ENCODE measurements around the gene PADI1. TPM values are rescaled to one million over a fixed set of nuclear protein-coding genes. Genes with fewer than 3 reads are reported as not detected.

The PADI1 gene
- total RNA-seq, 1 donor from 2014 or later = not detected

- no peaks in the 10 kb centered on the region for H3K9me3 ChIP-seq (ENCODE audit: insufficient read depth, low read depth, low read length)
- H3K27ac Mint-ChIP-seq (ENCODE audit: unreplicated experiment) = no peak overlapping the region
- no peak overlapping the region for H3K4me3 ChIP-seq (ENCODE audit: insufficient read depth, low read depth, low read length)
- peaks cover 2% of the 10 kb centered on the region for H3K4me1 Mint-ChIP-seq (ENCODE audit: low read depth, unreplicated experiment)
- H3K4me3 Mint-ChIP-seq (ENCODE audit: unreplicated experiment) = no peak overlapping the region
- H3K27ac ChIP-seq (ENCODE audit: low read depth, low read length) = no peak overlapping the region
- FAIRE-seq (no peak), DNase-seq (ENCODE audit: low read depth) (no peak)
- no peaks in the 10 kb centered on the region for H4K20me1 ChIP-seq (ENCODE audit: insufficient read depth, low read length)
- no peak overlapping the region for H3K4me2 ChIP-seq (ENCODE audit: low read length)
- no peak overlapping the region for H2AFZ ChIP-seq (ENCODE audit: low read depth, low read length)
- H3K9ac ChIP-seq (ENCODE audit: low read length) = no peak overlapping the region
- no peaks in the 10 kb centered on the region for H3K36me3 ChIP-seq (ENCODE audit: insufficient read depth, low read length)
- peaks cover 5% of the 10 kb centered on the region for H3K9me3 Mint-ChIP-seq (ENCODE audit: unreplicated experiment)
- peaks cover 13% of the 10 kb centered on the region for H3K4me1 ChIP-seq (ENCODE audit: insufficient read depth, low read length)
- no peaks in the 10 kb centered on the region for H3K27me3 ChIP-seq (ENCODE audit: insufficient read depth, low read length)
- H3K79me2 ChIP-seq (ENCODE audit: insufficient read depth, low read length) = no peaks in the 10 kb centered on the region
- TF ChIP-seq EZH2 (IDR thresholded peaks at IDR 0.05; ENCODE audit: insufficient read depth, low read length) (no peak), CTCF (IDR thresholded peaks at IDR 0.05; ENCODE audit: insufficient read depth, low read depth, low read length) (no peak)
- peaks cover 28% of the 10 kb centered on the region for H3K27me3 Mint-ChIP-seq (ENCODE audit: low read depth, unreplicated experiment)
- no peaks in the 10 kb centered on the region for H3K36me3 Mint-ChIP-seq (ENCODE audit: low read depth, unreplicated experiment)
Measured at GRCh38 chr1:17260264-17260663, 55.3 kb downstream of the PADI1 start.

GRCh38 chr1:17260738-17261137, 55.8 kb downstream of the PADI1 start:
- Histone ChIP-seq H3K4me2 (ENCODE audit: low read length) (no peak overlapping the region), H3K27me3 (ENCODE audit: insufficient read depth, low read length) (no peaks in the 10 kb centered on the region), H4K20me1 (ENCODE audit: insufficient read depth, low read length) (no peaks in the 10 kb centered on the region), H2AFZ (ENCODE audit: low read depth, low read length) (no peak overlapping the region), H3K27ac (ENCODE audit: low read depth, low read length) (no peak overlapping the region), H3K36me3 (ENCODE audit: insufficient read depth, low read length) (no peaks in the 10 kb centered on the region), H3K4me3 (ENCODE audit: insufficient read depth, low read depth, low read length) (no peak overlapping the region), H3K4me1 (ENCODE audit: insufficient read depth, low read length) (peaks cover 13% of the 10 kb centered on the region), H3K9ac (ENCODE audit: low read length) (no peak overlapping the region), H3K79me2 (ENCODE audit: insufficient read depth, low read length) (no peaks in the 10 kb centered on the region), H3K9me3 (ENCODE audit: insufficient read depth, low read depth, low read length) (no peaks in the 10 kb centered on the region)
- Mint-ChIP-seq H3K36me3 (ENCODE audit: low read depth, unreplicated experiment) (no peaks in the 10 kb centered on the region), H3K27ac (ENCODE audit: unreplicated experiment) (no peak overlapping the region), H3K4me3 (ENCODE audit: unreplicated experiment) (no peak overlapping the region), H3K27me3 (ENCODE audit: low read depth, unreplicated experiment) (peaks cover 24% of the 10 kb centered on the region), H3K9me3 (ENCODE audit: unreplicated experiment) (peaks cover 5% of the 10 kb centered on the region), H3K4me1 (ENCODE audit: low read depth, unreplicated experiment) (peaks cover 2% of the 10 kb centered on the region)
- TF ChIP-seq CTCF (IDR thresholded peaks at IDR 0.05; ENCODE audit: insufficient read depth, low read depth, low read length) = no peak
- no peak for TF ChIP-seq EZH2 (IDR thresholded peaks at IDR 0.05; ENCODE audit: insufficient read depth, low read length)
- no peak for DNase-seq (ENCODE audit: low read depth)
- FAIRE-seq = no peak

- Mint-ChIP-seq H3K4me1 (ENCODE audit: low read depth, unreplicated experiment) (peaks cover 2% of the 10 kb centered on the region), H3K27ac (ENCODE audit: unreplicated experiment) (no peak overlapping the region), H3K4me3 (ENCODE audit: unreplicated experiment) (no peak overlapping the region), H3K9me3 (ENCODE audit: unreplicated experiment) (peaks cover 2% of the 10 kb centered on the region), H3K36me3 (ENCODE audit: low read depth, unreplicated experiment) (no peaks in the 10 kb centered on the region), H3K27me3 (ENCODE audit: low read depth, unreplicated experiment) (peaks cover 18% of the 10 kb centered on the region)
- Histone ChIP-seq H3K4me2 (ENCODE audit: low read length) (no peak overlapping the region), H3K4me3 (ENCODE audit: insufficient read depth, low read depth, low read length) (no peak overlapping the region), H3K79me2 (ENCODE audit: insufficient read depth, low read length) (no peaks in the 10 kb centered on the region), H3K9me3 (ENCODE audit: insufficient read depth, low read depth, low read length) (no peaks in the 10 kb centered on the region), H3K4me1 (ENCODE audit: insufficient read depth, low read length) (peaks cover 9% of the 10 kb centered on the region), H3K27ac (ENCODE audit: low read depth, low read length) (no peak overlapping the region), H2AFZ (ENCODE audit: low read depth, low read length) (no peak overlapping the region), H3K27me3 (ENCODE audit: insufficient read depth, low read length) (no peaks in the 10 kb centered on the region), H3K36me3 (ENCODE audit: insufficient read depth, low read length) (no peaks in the 10 kb centered on the region), H3K9ac (ENCODE audit: low read length) (no peak overlapping the region), H4K20me1 (ENCODE audit: insufficient read depth, low read length) (no peaks in the 10 kb centered on the region)
- TF ChIP-seq EZH2 (IDR thresholded peaks at IDR 0.05; ENCODE audit: insufficient read depth, low read length) = no peak
- no peak for TF ChIP-seq CTCF (IDR thresholded peaks at IDR 0.05; ENCODE audit: insufficient read depth, low read depth, low read length)
- DNase-seq (ENCODE audit: low read depth) (no peak), FAIRE-seq (no peak)
Measured at GRCh38 chr1:17263936-17264335, 59.0 kb downstream of the PADI1 start.
